GM23338 (cell line): Measurements from ENCODE around the gene DLGAP4. TPM values are rescaled to one million over a fixed set of nuclear protein-coding genes. Genes with fewer than 3 reads are reported as not detected.

Experiments used
- ATAC-seq: fragments of 200-7000 bp; cut with Tn5 transposase; 3 replicates; pipeline ENCODE4 v1.9.1; 2020
- DNase-seq: peaks from one replicate; pipeline ENCODE4 v3.0.0-alpha.2; 2015; ENCODE audit warnings: low spot score
- H2AFZ ChIP-seq: fragments of 200-600 bp; sonication (generic); 2 replicates; pipeline ENCODE4 v1.8.0; 2016; ENCODE audit warnings: antibody characterized with exemption, mild to moderate bottlenecking, moderate library complexity
- H3F3A ChIP-seq: fragments of 200-600 bp; sonication (generic); replicated peaks from 2 replicates; pipeline ENCODE4 v1.8.0; 2017; ENCODE audit warnings: antibody characterized with exemption, mixed run types, low read depth
- H3K27ac ChIP-seq: fragments of 200-600 bp; sonication (generic); 2 replicates; pipeline ENCODE4 v1.6.1; 2016; ENCODE audit warnings: low read depth
- H3K27me3 ChIP-seq: fragments of 200-600 bp; sonication (generic); 2 replicates; pipeline ENCODE4 v1.8.0; 2016; ENCODE audit warnings: mild to moderate bottlenecking, mixed run types, moderate library complexity; ENCODE audit not compliant: insufficient read depth
- H3K36me3 ChIP-seq: fragments of 200-600 bp; sonication (generic); 2 replicates; pipeline ENCODE4 v1.8.0; 2016; ENCODE audit warnings: mild to moderate bottlenecking; ENCODE audit not compliant: insufficient read depth
- H3K4me1 ChIP-seq: fragments of 200-600 bp; sonication (generic); 2 replicates; pipeline ENCODE4 v1.8.0; 2016; ENCODE audit warnings: mild to moderate bottlenecking, moderate library complexity; ENCODE audit not compliant: insufficient read depth
- H3K4me2 ChIP-seq: fragments of 200-600 bp; sonication (generic); 2 replicates; pipeline ENCODE4 v1.7.1; 2017; ENCODE audit warnings: mixed run types
- H3K4me3 ChIP-seq: fragments of 200-600 bp; sonication (generic); 2 replicates; pipeline ENCODE4 v1.6.1; 2016; ENCODE audit warnings: mixed run types
- H3K79me2 ChIP-seq: fragments of 200-600 bp; sonication (generic); replicated peaks from 2 replicates; pipeline ENCODE4 v1.8.0; 2017; ENCODE audit warnings: mild to moderate bottlenecking; ENCODE audit not compliant: insufficient read depth
- H3K9me2 ChIP-seq: fragments of 200-600 bp; sonication (generic); 2 replicates; pipeline ENCODE4 v1.8.0; 2017; ENCODE audit not compliant: insufficient read depth
- H4K20me1 ChIP-seq: fragments of 200-600 bp; sonication (generic); replicated peaks from 2 replicates; pipeline ENCODE4 v1.8.0; 2017; ENCODE audit warnings: mild to moderate bottlenecking; ENCODE audit not compliant: insufficient read depth
- H3K27ac Mint-ChIP-seq: 2 replicates; pipeline ENCODE4 v1.8.0; 2020; ENCODE audit warnings: inconsistent platforms, mild to moderate bottlenecking, moderate library complexity, mixed read lengths
- H3K27me3 Mint-ChIP-seq: 3 replicates; pipeline ENCODE4 v1.8.0; 2022; ENCODE audit warnings: low read depth, mild to moderate bottlenecking, moderate library complexity, mixed read lengths, inconsistent platforms; ENCODE audit not compliant: insufficient read depth, poor library complexity
- H3K36me3 Mint-ChIP-seq: 3 replicates; pipeline ENCODE4 v1.8.0; 2021; ENCODE audit warnings: low read depth, mild to moderate bottlenecking, inconsistent platforms, moderate library complexity, mixed read lengths
- H3K4me1 Mint-ChIP-seq: 3 replicates; pipeline ENCODE4 v1.8.0; 2020; ENCODE audit warnings: mild to moderate bottlenecking, inconsistent platforms, mixed read lengths
- H3K4me3 Mint-ChIP-seq: 3 replicates; pipeline ENCODE4 v1.8.0; 2021; ENCODE audit warnings: moderate library complexity, mild to moderate bottlenecking, inconsistent platforms, mixed read lengths
- H3K9me3 Mint-ChIP-seq: 3 replicates; pipeline ENCODE4 v1.8.0; 2020; ENCODE audit warnings: moderate library complexity, mild to moderate bottlenecking, inconsistent platforms, mixed read lengths
- ETS1 ChIP-seq: IDR thresholded peaks from 2 replicates; pipeline ENCODE4 v1.6.1; 2016; ENCODE audit warnings: antibody characterized with exemption
- EZH2 ChIP-seq: fragments of 200-600 bp; sonication (generic); IDR thresholded peaks from one replicate; pipeline ENCODE4 v1.8.0; 2017; ENCODE audit warnings: antibody characterized with exemption, mild to moderate bottlenecking, low read depth; ENCODE audit not compliant: unreplicated experiment
- EZH2phosphoT487 ChIP-seq: fragments of 200-600 bp; sonication (generic); IDR thresholded peaks from one replicate; pipeline ENCODE4 v1.8.1; 2018; ENCODE audit warnings: antibody characterized with exemption; ENCODE audit not compliant: unreplicated experiment
- JUNB ChIP-seq: IDR thresholded peaks from one replicate; pipeline ENCODE4 v1.6.1; 2016; ENCODE audit warnings: antibody characterized with exemption; ENCODE audit not compliant: unreplicated experiment
- NANOG ChIP-seq: IDR thresholded peaks from 2 replicates; pipeline ENCODE4 v1.6.1; 2016; ENCODE audit warnings: antibody characterized with exemption, borderline replicate concordance
- STAT1 ChIP-seq: IDR thresholded peaks from one replicate; pipeline ENCODE4 v1.6.1; 2016; ENCODE audit warnings: antibody characterized with exemption; ENCODE audit not compliant: unreplicated experiment
- ZNF114 ChIP-seq: fragments of 250-450 bp; sonication (Bioruptor Pico); IDR thresholded peaks from 2 replicates; pipeline ENCODE4 v1.5.0; 2020; ENCODE audit warnings: mild to moderate bottlenecking, moderate library complexity
- ZNF331 ChIP-seq: fragments of 250-450 bp; sonication (Bioruptor Pico); IDR thresholded peaks from 2 replicates; pipeline ENCODE4 v1.5.0; 2020; ENCODE audit warnings: low read depth, mild to moderate bottlenecking, moderate library complexity
- ZNF462 ChIP-seq: fragments of 250-450 bp; sonication (Bioruptor Pico); IDR thresholded peaks from 2 replicates; pipeline ENCODE4 v1.5.0; 2020; ENCODE audit warnings: mild to moderate bottlenecking, moderate library complexity
- polyA plus RNA-seq: library from polyadenylated mRNA; unstranded; fragments of >200 nt; fragmentation: Nextera tagmentation; extraction: Ambion mirVana; gene quantifications from 2 replicates; pipeline ENCODE4 v1.2.1, GENCODE V29; 2016
- total RNA-seq: library from RNA; depleted of rRNA; stranded (reverse); fragments of >200 nt; shearing (Covaris generic); gene quantifications from 2 replicates; pipeline ENCODE4 v1.2.3, GENCODE V29; 2014

DLGAP4 gene
- total and polyA plus RNA-seq, 2 experiments from 2014 or later = 46.1 to 52.2 TPM

- TF ChIP-seq ZNF462 (no peak), ZNF114 (CRISPR knock-in tag) (no peak)
These were observed 86.8 kb downstream of the DLGAP4 start (continued) for GRCh38 chr20:36392989-36393388.

GRCh38 chr20:36394340-36394965, 88.3 kb downstream of the DLGAP4 start:
- TF ChIP-seq JUNB (no peak), STAT1 (no peak), EZH2 (no peak), ZNF331 (CRISPR knock-in tag) (no peak), ZNF114 (CRISPR knock-in tag) (no peak), NANOG (no peak), EZH2phosphoT487 (no peak), ETS1 (no peak)
- Mint-ChIP-seq H3K9me3 (no peaks in the 10 kb centered on the region; the same call in 2 of the 3 replicates), H3K4me3 (no peak overlapping the region), H3K27ac (no peak overlapping the region), H3K36me3 (no peaks in the 10 kb centered on the region; the same call in 2 of the 3 replicates), H3K27me3 (peaks cover 17% of the 10 kb centered on the region), H3K4me1 (peaks cover 25% of the 10 kb centered on the region)
- Histone ChIP-seq H3K36me3 (no peaks in the 10 kb centered on the region), H4K20me1 (peaks cover 3% of the 10 kb centered on the region; the same call in 1 of the 2 replicates), H3K27ac (no peak overlapping the region), H3K4me2 (no peak overlapping the region), H3K4me3 (no peak overlapping the region), H3K9me2 (no peaks in the 10 kb centered on the region), H3K79me2 (no peaks in the 10 kb centered on the region), H3K4me1 (peaks cover 11% of the 10 kb centered on the region; the same call in 1 of the 2 replicates), H3F3A (no peaks in the 10 kb centered on the region), H3K27me3 (no peaks in the 10 kb centered on the region), H2AFZ (no peak overlapping the region)
- DNase-seq = no peak
- no peak for ATAC-seq
